ENCODE results near the gene CHIC2. TPM values are rescaled to one million over a fixed set of nuclear protein-coding genes. Genes with fewer than 3 reads are reported as not detected.

The CHIC2 gene
- total RNA-seq, 1 donor from 2014 or later = 28.9 TPM

DNA sequence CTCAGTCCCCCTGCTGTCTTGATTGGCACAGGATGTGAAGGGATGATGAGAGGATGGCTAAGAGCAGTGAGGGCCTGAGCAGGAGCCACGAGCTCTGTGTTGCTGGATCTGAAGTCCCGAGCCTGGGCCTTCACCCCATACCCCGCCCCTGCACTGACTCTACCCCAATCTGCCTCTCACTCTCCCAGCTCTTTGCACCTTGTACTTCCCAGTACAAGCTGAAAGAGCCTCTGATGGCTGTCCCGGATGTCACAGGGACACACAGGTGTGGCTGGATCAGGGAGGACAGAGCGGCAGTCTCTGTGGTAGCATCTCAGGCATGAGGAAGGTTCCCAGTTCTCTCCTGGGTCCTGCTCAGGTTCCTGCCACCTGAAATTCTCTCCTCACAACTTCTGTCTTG, 103.6 kb downstream of the CHIC2 start:
- H3K27me3 ChIP-seq (ENCODE audit: control insufficient read depth, insufficient read depth, low read length) = no peaks in the 10 kb centered on the region
- H3K4me3 ChIP-seq (ENCODE audit: low read depth, low read length) = no peak overlapping the region

More for the DNA sequence above, 103.6 kb downstream of the CHIC2 start:
- no peak for DNase-seq (ENCODE audit: low read depth)
- TF ChIP-seq CTCF (IDR thresholded peaks at IDR 0.05; ENCODE audit: insufficient read depth, low read length, poor library complexity, severe bottlenecking) = no peak
- H3K36me3 ChIP-seq (ENCODE audit: control insufficient read depth, insufficient read depth, low read length) = no peaks in the 10 kb centered on the region

Other genes starting within 250 kb of the CHIC2 start
- gene GSX2, start 35.6 kb upstream of the CHIC2 start, total RNA-seq = not detected in 2 replicates
- gene PDGFRA, start 164.7 kb upstream of the CHIC2 start, total RNA-seq = 0.34 and 2.1 TPM in 2 replicates

Data from kidney epithelial cell (primary cell).